PC-9 (cell line): ENCODE measurements around the gene DIPK2A. TPM values are rescaled to one million over a fixed set of nuclear protein-coding genes. Genes with fewer than 3 reads are reported as not detected.
A peak's percentile ranks its signal among the peaks of the same experiment; 100 is the strongest.

Experiments
- Bru-seq: library from RNA; stranded (reverse); fragments of 400-500 nt; gene quantifications from one replicate; lab custom pipeline; 2021; lab: Mats Ljungman, UMichigan
- BruChase-seq, 2 experiments: library from RNA; stranded (reverse); fragments of 400-500 nt; gene quantifications; one replicate each; lab custom pipeline; 2021; lab: Mats Ljungman, UMichigan
- BruUV-seq: library from RNA; stranded (reverse); fragments of 400-500 nt; replicated peaks from 2 replicates; lab custom pipeline; 2021; lab: Mats Ljungman, UMichigan
- CTCF ChIA-PET: fragments of 300-600 bp; sonication (Branson Sonifier 250); formaldehyde crosslinking; loops from one replicate; lab custom pipeline; 2022; ENCODE audit warnings: antibody characterized with exemption; lab: Charles Lee
- POLR2A ChIA-PET: fragments of 300-600 bp; sonication (Branson Sonifier 250); formaldehyde crosslinking; loops from one replicate; lab custom pipeline; 2022; ENCODE audit warnings: antibody characterized with exemption; ENCODE audit not compliant: unreplicated experiment; lab: Charles Lee
- DNase-seq, 2 experiments: peaks; one replicate each; pipeline versions ENCODE4 v3.0.0 to v3.0.0-alpha.2; 2015 to 2022; ENCODE audit warnings: mixed read lengths in 1 of 2
- H2AFZ ChIP-seq: fragments of 200-600 bp; sonication (generic); 2 replicates; pipeline ENCODE4 v1.8.1; 2017; ENCODE audit warnings: antibody characterized with exemption
- H3F3A ChIP-seq: fragments of 200-600 bp; sonication (generic); 2 replicates; pipeline ENCODE4 v1.8.1; 2017; ENCODE audit warnings: antibody characterized with exemption, mild to moderate bottlenecking, low read depth; ENCODE audit not compliant: insufficient read depth
- H3K27ac ChIP-seq: fragments of 200-600 bp; sonication (generic); 2 replicates; pipeline ENCODE4 v1.6.1; 2016; ENCODE audit warnings: mixed run types
- H3K27me3 ChIP-seq: fragments of 200-600 bp; sonication (generic); 2 replicates; pipeline ENCODE4 v1.6.1; 2016; ENCODE audit warnings: low read depth, mixed run types; ENCODE audit not compliant: insufficient read depth
- H3K36me3 ChIP-seq: fragments of 200-600 bp; sonication (generic); 2 replicates; pipeline ENCODE4 v1.6.1; 2016; ENCODE audit warnings: low read depth, mixed run types
- H3K4me1 ChIP-seq: fragments of 200-600 bp; sonication (generic); replicated peaks from 2 replicates; pipeline ENCODE4 v1.6.1; 2016; ENCODE audit warnings: mixed run types; ENCODE audit not compliant: insufficient read depth
- H3K4me2 ChIP-seq: fragments of 200-600 bp; sonication (generic); 2 replicates; pipeline ENCODE4 v1.6.1; 2017; ENCODE audit warnings: mixed run types
- H3K4me3 ChIP-seq: fragments of 200-600 bp; sonication (generic); 2 replicates; pipeline ENCODE4 v1.6.1; 2016; ENCODE audit warnings: mixed run types
- H3K79me2 ChIP-seq: fragments of 200-600 bp; sonication (generic); 2 replicates; pipeline ENCODE4 v1.6.1; 2017; ENCODE audit warnings: low read depth, mixed run types
- H3K9me2 ChIP-seq: fragments of 200-600 bp; sonication (generic); 2 replicates; pipeline ENCODE4 v1.8.1; 2017; ENCODE audit warnings: mild to moderate bottlenecking; ENCODE audit not compliant: insufficient read depth
- H3K9me3 ChIP-seq: fragments of 200-600 bp; sonication (generic); 2 replicates; pipeline ENCODE4 v1.8.1; 2016; ENCODE audit warnings: low read depth; ENCODE audit not compliant: insufficient read depth
- H4K20me1 ChIP-seq: fragments of 200-600 bp; sonication (generic); 2 replicates; pipeline ENCODE4 v1.8.1; 2017; ENCODE audit not compliant: insufficient read depth
- CTCF ChIP-seq: fragments of 200-600 bp; sonication (generic); conservative IDR thresholded peaks from 2 replicates; pipeline ENCODE4 v1.6.1; 2017; ENCODE audit warnings: mixed run types, antibody characterized with exemption, mild to moderate bottlenecking, moderate library complexity
- EZH2 ChIP-seq: fragments of 200-600 bp; sonication (generic); IDR thresholded peaks from 2 replicates; pipeline ENCODE4 v1.8.0; 2017; ENCODE audit warnings: antibody characterized with exemption, low read depth
- intact Hi-C: fragments of 100-400 bp; cut with micrococcal nuclease; formaldehyde crosslinking; loops from one replicate; pipeline ENCODE4 v1.10.0; 2022; ENCODE audit not compliant: unreplicated experiment
- long read RNA-seq: library from polyadenylated mRNA; stranded (forward); transcript quantifications from one replicate; pipeline ENCODE4 v2.0.0, GENCODE V29; 2022
- total RNA-seq: library from RNA; stranded (reverse); gene quantifications from 2 replicates; pipeline ENCODE4 v1.2.3, GENCODE V29; 2021

Gene DIPK2A
- total RNA-seq: 18.7 and 23.6 TPM in 2 replicates
- Bru-seq, nascent RNA: percentile 87 among the genes with signal in this experiment
- BruChase-seq, experiment 1, labeled RNA remaining after a 2-hour chase: percentile 90 among the genes with signal in this experiment
- percentile 82 among the genes with signal in this experiment for BruChase-seq, experiment 2, labeled RNA remaining after a 6-hour chase
- long read RNA-seq, full-length matches to known transcripts: 19 of 20 reads
- long read RNA-seq, partial matches to known transcripts: 0 of 20 reads
- long read RNA-seq, other reads (novel, unspliced or antisense): 1 of 20 reads

GRCh38 chr3:143971359-143972154, at the start of gene DIPK2A:
Gene DIPK2A (plus strand): TSS chr3:143971823. CDS start chr3:143972333, 510 bp downstream.
- TF ChIP-seq CTCF: no peak
- no peak for TF ChIP-seq EZH2
- POLR2A ChIA-PET: interaction anchor here (0.6 to 1.1 kb wide), 33 partner anchors 8 to 1996 kb away, joined by 3 to 16 read pairs (median 4); no protein-coding TSS in a partner anchor
- Histone ChIP-seq H3F3A (no peaks in the 10 kb centered on the region), H3K9me3 (no peaks in the 10 kb centered on the region), H3K36me3 (no peaks in the 10 kb centered on the region), H4K20me1 (no peaks in the 10 kb centered on the region), H3K4me3 (peak within 1 kb of the TSS; percentile 90), H3K27me3 (no peaks in the 10 kb centered on the region), H3K4me1 (peaks cover 35% of the 10 kb centered on the region), H3K79me2 (peaks cover 39% of the 10 kb centered on the region), H2AFZ (peak within 1 kb of the TSS; percentile 93), H3K4me2 (peak within 1 kb of the TSS; percentile 94), H3K9me2 (no peaks in the 10 kb centered on the region), H3K27ac (peak within 1 kb of the TSS; percentile 70)
- no TSS peak for BruUV-seq
- intact Hi-C loops: loop anchor here (1.0 to 10.0 kb wide), 6 partner anchors 141 to 1796 kb away; no protein-coding TSS in a partner anchor
- CTCF ChIA-PET: interaction anchor here (0.5 to 0.7 kb wide), 4 partner anchors 76 to 1575 kb away, joined by 3 to 21 read pairs (median 3); no protein-coding TSS in a partner anchor
- DNase-seq: peak; percentile 83 to 96

GRCh38 chr3:143924522-143925285, 46.9 kb upstream of the DIPK2A start:
- Histone ChIP-seq H3K4me1 (no peaks in the 10 kb centered on the region), H3K9me3 (no peaks in the 10 kb centered on the region), H4K20me1 (no peaks in the 10 kb centered on the region), H3K27ac (no peak overlapping the region), H3F3A (no peaks in the 10 kb centered on the region), H2AFZ (no peak overlapping the region), H3K79me2 (no peaks in the 10 kb centered on the region), H3K4me2 (no peak overlapping the region), H3K4me3 (no peak overlapping the region), H3K27me3 (no peaks in the 10 kb centered on the region), H3K9me2 (no peaks in the 10 kb centered on the region), H3K36me3 (no peaks in the 10 kb centered on the region)
- TF ChIP-seq EZH2: no peak
- TF ChIP-seq CTCF: no peak
- DNase-seq: no peak
- no TSS peak for BruUV-seq
- ChIA-PET CTCF (no interaction called here), POLR2A (no interaction called here)
- intact Hi-C loops: no loop called here

GRCh38 chr3:143928056-143928455, 43.6 kb upstream of the DIPK2A start:
- ChIA-PET CTCF (no interaction called here), POLR2A (no interaction called here)
- Histone ChIP-seq H3K27ac (no peak overlapping the region), H3K4me1 (no peaks in the 10 kb centered on the region), H3K36me3 (no peaks in the 10 kb centered on the region), H4K20me1 (no peaks in the 10 kb centered on the region), H3K9me3 (no peaks in the 10 kb centered on the region), H3K9me2 (no peaks in the 10 kb centered on the region), H3F3A (no peaks in the 10 kb centered on the region), H3K4me2 (no peak overlapping the region), H3K79me2 (no peaks in the 10 kb centered on the region), H2AFZ (no peak overlapping the region), H3K27me3 (no peaks in the 10 kb centered on the region), H3K4me3 (no peak overlapping the region)
- DNase-seq: no peak
- intact Hi-C loops: no loop called here
- no TSS peak for BruUV-seq
- no peak for TF ChIP-seq EZH2
- no peak for TF ChIP-seq CTCF
